Caco-2 (cell line): ENCODE measurements around the gene SMC1B. TPM values are rescaled to one million over a fixed set of nuclear protein-coding genes. Genes with fewer than 3 reads are reported as not detected.

Experiments
- BruUV-seq: library from RNA; stranded (reverse); fragments of 400-500 nt; replicated peaks from 2 replicates; lab custom pipeline; 2021; lab: Mats Ljungman, UMichigan
- CTCF ChIA-PET: fragments of 300-600 bp; sonication (Branson Sonifier 250); formaldehyde crosslinking; loops from one replicate; lab custom pipeline; 2022; ENCODE audit warnings: antibody characterized with exemption; lab: Charles Lee
- POLR2A ChIA-PET: fragments of 300-600 bp; sonication (Branson Sonifier 250); formaldehyde crosslinking; loops from one replicate; lab custom pipeline; 2022; ENCODE audit warnings: antibody characterized with exemption; lab: Charles Lee
- DNase-seq, 2 experiments: peaks; one replicate each; pipeline versions ENCODE4 v3.0.0 to v3.0.0-alpha.2; 2020 to 2022
- H3K27me3 ChIP-seq: replicated peaks from 2 replicates; pipeline ENCODE4 v1.6.0; 2011; ENCODE audit warnings: low read length; ENCODE audit not compliant: control insufficient read depth, insufficient read depth
- H3K36me3 ChIP-seq: 2 replicates; pipeline ENCODE4 v1.5.1; 2011; ENCODE audit warnings: low read length; ENCODE audit not compliant: control insufficient read depth, insufficient read depth
- H3K4me1 ChIP-seq: fragments of 250-450 bp; sonication (Bioruptor Pico); 2 replicates; pipeline ENCODE4 v1.5.1; 2020; ENCODE audit warnings: mild to moderate bottlenecking
- H3K4me3 ChIP-seq: 2 replicates; pipeline ENCODE4 v1.5.1; 2011; ENCODE audit warnings: low read depth, mild to moderate bottlenecking, control low read depth, low read length
- H3K9me3 ChIP-seq: fragments of 250-450 bp; sonication (Bioruptor Pico); 2 replicates; pipeline ENCODE4 v1.5.1; 2020; ENCODE audit warnings: mild to moderate bottlenecking, moderate library complexity
- H3K27ac Mint-ChIP-seq: one replicate; pipeline ENCODE4 v1.8.0; 2022; ENCODE audit warnings: mixed read lengths; ENCODE audit not compliant: unreplicated experiment
- H3K27me3 Mint-ChIP-seq: one replicate; pipeline ENCODE4 v1.8.0; 2022; ENCODE audit warnings: mixed read lengths; ENCODE audit not compliant: insufficient read depth, unreplicated experiment
- H3K36me3 Mint-ChIP-seq: one replicate; pipeline ENCODE4 v1.8.0; 2022; ENCODE audit warnings: mild to moderate bottlenecking, mixed read lengths; ENCODE audit not compliant: insufficient read depth, unreplicated experiment
- H3K4me1 Mint-ChIP-seq: one replicate; pipeline ENCODE4 v1.8.0; 2022; ENCODE audit warnings: low read depth, mixed read lengths; ENCODE audit not compliant: unreplicated experiment
- H3K4me3 Mint-ChIP-seq: one replicate; pipeline ENCODE4 v1.8.0; 2022; ENCODE audit warnings: mild to moderate bottlenecking, moderate library complexity, mixed read lengths; ENCODE audit not compliant: unreplicated experiment
- H3K9me3 Mint-ChIP-seq: one replicate; pipeline ENCODE4 v1.8.0; 2022; ENCODE audit warnings: mixed read lengths; ENCODE audit not compliant: unreplicated experiment
- intact Hi-C: fragments of 100-400 bp; cut with micrococcal nuclease; formaldehyde crosslinking; loops from one replicate; pipeline ENCODE4 v1.10.0; 2022; ENCODE audit not compliant: unreplicated experiment
- total RNA-seq: library from RNA; stranded (reverse); gene quantifications from 2 replicates; pipeline ENCODE4 v1.2.3, GENCODE V29; 2022
- TF ChIP-seq, protein P1 (sequence below), 2 experiments: fragments of 200-600 bp in 1 of 2; IDR thresholded peaks; 1 replicate in 1 of 2; 2 replicates in 1 of 2; pipeline versions ENCODE4 v1.5.1 to v1.8.0; 2011 to 2022; ENCODE audit warnings: antibody characterized with exemption in 1 of 2, control low read depth in 1 of 2, inconsistent platforms in 1 of 2, low read depth in 1 of 2, low read length in 1 of 2, mild to moderate bottlenecking in 1 of 2, moderate library complexity in 1 of 2; ENCODE audit not compliant: insufficient read depth in 1 of 2, severe bottlenecking in 1 of 2, unreplicated experiment in 1 of 2

Gene SMC1B
- total RNA-seq, 1 experiment from 2014 or later, result 5.3 TPM

DNA sequence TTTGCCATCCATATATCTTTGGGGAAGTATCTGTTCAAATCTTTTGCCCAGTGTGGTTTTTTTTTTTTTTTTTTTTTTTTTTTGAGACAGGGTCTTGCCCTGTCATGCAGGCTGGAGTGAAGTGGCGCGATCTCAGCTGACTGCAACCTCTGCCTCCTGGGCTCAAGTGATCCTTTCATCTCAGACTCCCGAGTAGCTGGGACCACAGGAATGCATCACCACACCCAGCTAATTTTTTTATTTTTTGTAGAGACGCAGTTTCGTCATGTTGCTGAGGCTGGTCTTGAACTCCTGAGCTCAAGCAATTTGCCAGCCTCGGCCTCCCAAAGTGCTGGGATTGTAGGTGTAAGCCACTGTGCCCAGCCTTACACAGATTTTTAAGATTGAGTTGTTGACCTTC, 108.4 kb downstream of the SMC1B start:
- Mint-ChIP-seq H3K27ac (peak overlapping the region; percentile 80), H3K4me3 (no peak overlapping the region)
- H3K4me1 ChIP-seq, result peaks cover 41% of the 10 kb centered on the region

DNA sequence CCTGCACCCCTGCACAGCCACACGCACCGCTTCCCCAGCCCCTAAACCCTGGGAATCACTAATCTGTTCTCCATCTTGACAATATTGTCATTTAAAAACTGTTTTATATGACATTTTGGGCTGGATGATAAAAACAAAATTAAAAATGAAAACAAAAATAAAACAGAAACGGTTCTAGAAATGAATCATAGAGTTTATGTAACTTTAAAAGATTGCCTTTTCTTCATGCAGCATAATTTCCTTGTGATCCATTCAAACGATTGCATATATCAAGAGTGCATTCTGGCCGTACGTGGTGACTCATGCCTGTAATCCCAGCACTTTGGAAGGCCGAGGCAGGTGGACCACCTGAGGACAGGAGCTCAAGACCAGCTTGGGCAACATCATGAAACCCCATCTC, 110.2 kb downstream of the SMC1B start:
- BruUV-seq, result no TSS peak
- CTCF ChIA-PET, result no interaction called here
- H3K4me3 ChIP-seq, result no peak overlapping the region
- TF ChIP-seq, protein P1, sequence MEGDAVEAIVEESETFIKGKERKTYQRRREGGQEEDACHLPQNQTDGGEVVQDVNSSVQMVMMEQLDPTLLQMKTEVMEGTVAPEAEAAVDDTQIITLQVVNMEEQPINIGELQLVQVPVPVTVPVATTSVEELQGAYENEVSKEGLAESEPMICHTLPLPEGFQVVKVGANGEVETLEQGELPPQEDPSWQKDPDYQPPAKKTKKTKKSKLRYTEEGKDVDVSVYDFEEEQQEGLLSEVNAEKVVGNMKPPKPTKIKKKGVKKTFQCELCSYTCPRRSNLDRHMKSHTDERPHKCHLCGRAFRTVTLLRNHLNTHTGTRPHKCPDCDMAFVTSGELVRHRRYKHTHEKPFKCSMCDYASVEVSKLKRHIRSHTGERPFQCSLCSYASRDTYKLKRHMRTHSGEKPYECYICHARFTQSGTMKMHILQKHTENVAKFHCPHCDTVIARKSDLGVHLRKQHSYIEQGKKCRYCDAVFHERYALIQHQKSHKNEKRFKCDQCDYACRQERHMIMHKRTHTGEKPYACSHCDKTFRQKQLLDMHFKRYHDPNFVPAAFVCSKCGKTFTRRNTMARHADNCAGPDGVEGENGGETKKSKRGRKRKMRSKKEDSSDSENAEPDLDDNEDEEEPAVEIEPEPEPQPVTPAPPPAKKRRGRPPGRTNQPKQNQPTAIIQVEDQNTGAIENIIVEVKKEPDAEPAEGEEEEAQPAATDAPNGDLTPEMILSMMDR (IDR thresholded peaks at IDR 0.05; ENCODE audit: insufficient read depth in 1 of 2, low read depth in 1 of 2, low read length in 1 of 2, severe bottlenecking in 1 of 2, unreplicated experiment in 1 of 2), result no peak
- H3K27me3 ChIP-seq, result no peaks in the 10 kb centered on the region
- intact Hi-C loops, result no loop called here
- Mint-ChIP-seq H3K36me3 (no peaks in the 10 kb centered on the region), H3K4me3 (no peak overlapping the region), H3K27ac (no peak overlapping the region), H3K4me1 (peaks cover 22% of the 10 kb centered on the region), H3K9me3 (no peaks in the 10 kb centered on the region), H3K27me3 (no peaks in the 10 kb centered on the region)
- peaks cover 29% of the 10 kb centered on the region for H3K4me1 ChIP-seq
- POLR2A ChIA-PET, result no interaction called here
- DNase-seq, result no peak
- no peaks in the 10 kb centered on the region for H3K36me3 ChIP-seq
- H3K9me3 ChIP-seq, result no peaks in the 10 kb centered on the region

More for the DNA sequence above, 108.4 kb downstream of the SMC1B start:
- Histone ChIP-seq H3K36me3 (no peaks in the 10 kb centered on the region), H3K9me3 (no peaks in the 10 kb centered on the region), H3K4me3 (no peak overlapping the region), H3K27me3 (no peaks in the 10 kb centered on the region)
- TF ChIP-seq, protein P1 (IDR thresholded peaks at IDR 0.05; ENCODE audit: insufficient read depth in 1 of 2, low read depth in 1 of 2, low read length in 1 of 2, severe bottlenecking in 1 of 2, unreplicated experiment in 1 of 2), result no peak
- Mint-ChIP-seq H3K9me3 (no peaks in the 10 kb centered on the region), H3K4me1 (peaks cover 30% of the 10 kb centered on the region), H3K27me3 (no peaks in the 10 kb centered on the region), H3K36me3 (no peaks in the 10 kb centered on the region)
- ChIA-PET CTCF (interaction anchor here (0.7 kb wide), 1 partner anchor 672 kb away, joined by 3 read pairs; no protein-coding TSS in a partner anchor), POLR2A (no interaction called here)
- intact Hi-C loops, result loop anchor here (1.0 kb wide), 1 partner anchor 32 kb away; no protein-coding TSS in a partner anchor
- DNase-seq, result no peak
- no TSS peak for BruUV-seq

DNA sequence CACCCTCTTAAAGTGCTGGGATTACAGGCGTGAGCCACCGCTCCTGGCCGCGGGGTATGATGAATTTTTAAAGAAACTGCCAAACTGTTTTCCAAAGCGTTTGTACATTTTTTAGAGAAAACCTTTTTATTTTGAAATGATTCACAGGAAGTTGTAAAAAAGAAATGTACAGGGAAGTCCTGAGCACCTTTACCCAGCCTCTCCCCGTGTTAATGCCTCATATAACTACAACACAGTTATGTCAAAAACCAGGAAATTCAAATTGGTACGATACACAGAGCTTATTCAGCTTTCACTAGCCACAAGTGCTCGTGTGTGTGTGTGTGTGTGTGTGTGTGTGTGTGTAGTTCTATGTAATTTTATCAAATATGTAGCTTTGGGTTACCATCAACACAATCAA, 110.6 kb downstream of the SMC1B start:
- Mint-ChIP-seq H3K4me1 (peaks cover 22% of the 10 kb centered on the region), H3K27ac (no peak overlapping the region), H3K9me3 (no peaks in the 10 kb centered on the region), H3K27me3 (no peaks in the 10 kb centered on the region), H3K4me3 (no peak overlapping the region), H3K36me3 (no peaks in the 10 kb centered on the region)
- ChIA-PET POLR2A (no interaction called here), CTCF (interaction anchor here (0.6 to 0.7 kb wide), 2 partner anchors 29 to 41 kb away, joined by 4 to 11 read pairs; no protein-coding TSS in a partner anchor)
- Histone ChIP-seq H3K27me3 (no peaks in the 10 kb centered on the region), H3K9me3 (no peaks in the 10 kb centered on the region), H3K4me3 (no peak overlapping the region), H3K4me1 (peaks cover 29% of the 10 kb centered on the region), H3K36me3 (no peaks in the 10 kb centered on the region)
- no peak for DNase-seq
- TF ChIP-seq, protein P1 (IDR thresholded peaks at IDR 0.05; ENCODE audit: insufficient read depth in 1 of 2, low read depth in 1 of 2, low read length in 1 of 2, severe bottlenecking in 1 of 2, unreplicated experiment in 1 of 2), result no peak
- intact Hi-C loops, result no loop called here
- BruUV-seq, result no TSS peak
